ENCODE measurements around the gene KAT14.
A peak's percentile ranks its signal among the peaks of the same experiment; 100 is the strongest.
"Not testable (repeated sequence)": the region's sequence is repeated elsewhere in the genome, so short reads cannot be mapped to it uniquely, and the experiment has no call there.

The KAT14 gene, protein sequence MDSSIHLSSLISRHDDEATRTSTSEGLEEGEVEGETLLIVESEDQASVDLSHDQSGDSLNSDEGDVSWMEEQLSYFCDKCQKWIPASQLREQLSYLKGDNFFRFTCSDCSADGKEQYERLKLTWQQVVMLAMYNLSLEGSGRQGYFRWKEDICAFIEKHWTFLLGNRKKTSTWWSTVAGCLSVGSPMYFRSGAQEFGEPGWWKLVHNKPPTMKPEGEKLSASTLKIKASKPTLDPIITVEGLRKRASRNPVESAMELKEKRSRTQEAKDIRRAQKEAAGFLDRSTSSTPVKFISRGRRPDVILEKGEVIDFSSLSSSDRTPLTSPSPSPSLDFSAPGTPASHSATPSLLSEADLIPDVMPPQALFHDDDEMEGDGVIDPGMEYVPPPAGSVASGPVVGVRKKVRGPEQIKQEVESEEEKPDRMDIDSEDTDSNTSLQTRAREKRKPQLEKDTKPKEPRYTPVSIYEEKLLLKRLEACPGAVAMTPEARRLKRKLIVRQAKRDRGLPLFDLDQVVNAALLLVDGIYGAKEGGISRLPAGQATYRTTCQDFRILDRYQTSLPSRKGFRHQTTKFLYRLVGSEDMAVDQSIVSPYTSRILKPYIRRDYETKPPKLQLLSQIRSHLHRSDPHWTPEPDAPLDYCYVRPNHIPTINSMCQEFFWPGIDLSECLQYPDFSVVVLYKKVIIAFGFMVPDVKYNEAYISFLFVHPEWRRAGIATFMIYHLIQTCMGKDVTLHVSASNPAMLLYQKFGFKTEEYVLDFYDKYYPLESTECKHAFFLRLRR

DNA sequence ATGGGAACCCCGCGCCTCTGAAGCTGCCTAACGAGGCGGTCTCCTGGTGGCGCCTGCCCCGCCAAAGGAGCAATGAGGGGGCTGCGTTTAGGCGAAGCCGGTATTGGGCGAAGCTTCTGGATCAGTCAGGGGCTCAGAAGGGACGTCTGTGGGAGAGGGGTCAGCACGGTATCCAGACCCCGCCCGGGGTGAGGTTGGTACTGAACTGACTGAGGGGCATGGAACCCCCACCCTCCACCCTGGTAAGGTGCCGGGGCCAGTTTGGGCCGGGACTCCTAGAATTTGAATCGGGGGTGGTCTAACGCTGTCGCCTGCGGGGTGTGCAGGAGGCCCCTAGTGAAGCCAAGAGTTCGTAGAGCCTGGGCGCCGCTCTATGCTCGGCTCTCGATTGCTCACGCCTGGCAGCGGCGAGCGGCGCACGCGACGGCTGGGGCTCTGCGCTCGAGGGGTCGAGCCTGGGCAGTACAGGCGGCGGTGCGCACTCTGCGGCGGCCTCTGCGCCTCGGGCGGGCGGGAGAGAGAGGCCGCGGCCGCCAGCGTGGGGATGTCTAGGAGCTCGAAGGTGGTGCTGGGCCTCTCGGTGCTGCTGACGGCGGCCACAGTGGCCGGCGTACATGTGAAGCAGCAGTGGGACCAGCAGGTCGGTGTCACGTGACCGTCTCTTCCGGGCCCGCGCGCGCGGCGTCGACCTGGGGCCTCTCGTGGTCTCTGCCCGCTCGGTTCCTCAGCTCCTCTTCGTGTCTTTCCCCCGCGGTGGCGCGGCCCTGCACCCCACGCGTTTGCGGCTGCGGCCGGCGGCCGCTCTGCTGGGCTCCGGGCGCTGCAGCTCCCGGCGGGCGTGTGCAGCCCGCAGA lies at the start of gene KAT14, which contains the start of gene PET117:
KAT14 (plus strand) TSS at position 452 of the 854 bp plus-strand sequence. CDS start 4,798 bp downstream, outside the sequence.
PET117 (plus strand) TSS at position 452 of the 854 bp plus-strand sequence; CDS start at position 545, 93 bp downstream.
- in situ Hi-C loops (cut with HindIII; ENCODE audit: low pct_ligation_motif_present, low pct_unique_long_range_greater_than_20kb, low sequenced_read_pairs) = no loop called here
- peak; percentile 85 for DNase-seq

DNA sequence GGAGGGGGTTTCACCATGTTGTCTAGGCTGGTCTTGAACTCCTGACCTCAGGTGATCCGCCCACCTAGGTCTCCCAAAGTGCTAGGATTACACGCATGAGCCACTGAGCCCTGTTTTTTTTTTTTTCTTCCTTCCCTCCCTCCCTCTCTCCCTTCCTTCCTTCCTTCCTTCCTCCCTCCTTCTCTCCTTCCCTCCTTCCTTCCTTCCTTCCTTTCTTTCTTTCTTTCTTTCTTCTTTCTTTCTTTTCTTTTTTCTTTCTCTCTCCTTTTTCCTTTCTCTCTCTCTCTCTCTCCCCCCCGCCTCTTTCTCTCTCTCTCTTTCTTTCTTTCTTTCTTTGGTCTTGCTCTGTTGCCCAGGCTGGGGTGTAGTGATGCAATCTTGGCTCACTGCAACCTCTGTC lies 49.4 kb upstream of the KAT14 start:
- in situ Hi-C loops (cut with HindIII; ENCODE audit: low pct_ligation_motif_present, low pct_unique_long_range_greater_than_20kb, low sequenced_read_pairs); DNase-seq: not testable (repeated sequence)

DNA sequence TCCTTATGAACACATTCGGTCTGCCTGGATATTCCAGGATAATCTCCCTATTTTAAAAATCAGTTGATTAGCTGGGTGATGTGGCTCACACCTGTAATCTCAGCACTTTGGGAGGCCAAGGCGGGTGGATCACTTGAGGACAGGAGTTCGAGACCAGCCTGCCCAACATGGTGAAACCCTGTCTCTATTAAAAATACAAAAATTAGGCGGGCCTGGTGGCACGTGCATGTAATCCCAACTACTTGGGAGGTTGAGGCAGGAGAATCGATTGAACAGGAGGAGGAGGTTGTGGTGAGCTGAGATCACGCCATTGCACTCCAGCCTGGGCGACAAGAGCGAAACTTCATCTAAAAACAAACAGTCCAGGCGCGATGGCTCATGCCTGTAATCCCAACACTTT lies 48.8 kb upstream of the KAT14 start:
- DNase-seq; in situ Hi-C loops (cut with HindIII; ENCODE audit: low pct_ligation_motif_present, low pct_unique_long_range_greater_than_20kb, low sequenced_read_pairs): not testable (repeated sequence)

DNA sequence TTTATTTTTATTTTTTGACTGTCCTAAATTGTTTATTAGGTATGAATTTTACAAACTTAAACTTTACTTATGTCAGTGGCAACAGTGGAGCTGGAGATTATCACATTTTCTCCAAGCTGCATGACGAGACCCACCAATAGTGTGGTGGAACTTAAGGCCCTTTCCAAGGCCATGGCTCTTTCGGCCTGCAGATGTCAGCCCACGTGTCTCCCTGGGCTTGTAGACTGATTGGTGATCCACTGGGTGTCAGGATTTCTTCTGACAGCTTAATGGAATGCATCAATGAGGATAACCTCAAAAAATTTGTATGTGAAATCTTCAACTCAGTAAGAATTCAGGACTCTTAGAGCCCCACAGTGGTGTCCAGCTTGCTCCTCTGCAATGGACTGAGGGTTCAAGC lies 47.6 kb upstream of the KAT14 start:
- in situ Hi-C loops (cut with HindIII; ENCODE audit: low pct_ligation_motif_present, low pct_unique_long_range_greater_than_20kb, low sequenced_read_pairs) = no loop called here
- DNase-seq = no peak

DNA sequence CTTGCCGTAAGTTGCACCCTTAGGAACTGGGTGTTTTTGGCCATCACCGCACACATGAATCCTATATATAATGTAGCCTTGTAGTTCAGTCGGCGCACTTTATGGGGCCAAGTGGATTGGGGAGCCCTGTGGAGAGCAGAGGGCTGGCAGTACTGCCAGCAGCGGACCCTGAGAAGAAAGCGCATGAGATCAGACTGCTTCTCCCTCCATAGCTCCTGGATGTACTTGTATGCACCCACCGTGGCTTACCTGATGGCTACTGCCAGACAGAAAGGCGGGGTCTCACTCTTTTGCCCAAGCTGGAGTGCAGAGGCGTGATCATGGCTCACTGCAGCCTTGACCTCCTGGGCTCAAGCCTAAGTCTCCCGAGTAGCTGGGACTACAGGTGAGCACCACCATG lies 47.2 kb upstream of the KAT14 start:
- DNase-seq = no peak
- in situ Hi-C loops (cut with HindIII; ENCODE audit: low pct_ligation_motif_present, low pct_unique_long_range_greater_than_20kb, low sequenced_read_pairs) = no loop called here

DNA sequence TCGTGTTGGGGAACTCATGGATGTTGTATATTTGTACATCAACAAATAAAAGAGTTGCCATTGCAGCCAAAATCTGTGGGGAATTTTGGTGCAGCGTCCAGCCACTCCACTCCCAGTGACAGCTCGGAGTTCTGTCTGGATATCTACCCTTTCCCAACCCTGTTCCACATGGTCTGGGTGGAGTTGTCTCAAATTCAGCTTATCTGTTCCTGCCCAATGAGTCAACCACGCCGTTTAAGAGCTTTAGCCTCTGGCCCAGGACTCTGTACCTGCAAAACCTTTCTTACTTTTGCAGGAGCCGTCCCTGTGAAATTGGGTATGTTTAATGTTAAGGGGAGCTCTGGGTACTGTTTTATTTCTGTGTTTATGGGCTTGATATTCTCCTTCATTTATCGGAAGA lies 46.0 kb upstream of the KAT14 start:
- in situ Hi-C loops (cut with HindIII; ENCODE audit: low pct_ligation_motif_present, low pct_unique_long_range_greater_than_20kb, low sequenced_read_pairs) = no loop called here
- DNase-seq = no peak

DNA sequence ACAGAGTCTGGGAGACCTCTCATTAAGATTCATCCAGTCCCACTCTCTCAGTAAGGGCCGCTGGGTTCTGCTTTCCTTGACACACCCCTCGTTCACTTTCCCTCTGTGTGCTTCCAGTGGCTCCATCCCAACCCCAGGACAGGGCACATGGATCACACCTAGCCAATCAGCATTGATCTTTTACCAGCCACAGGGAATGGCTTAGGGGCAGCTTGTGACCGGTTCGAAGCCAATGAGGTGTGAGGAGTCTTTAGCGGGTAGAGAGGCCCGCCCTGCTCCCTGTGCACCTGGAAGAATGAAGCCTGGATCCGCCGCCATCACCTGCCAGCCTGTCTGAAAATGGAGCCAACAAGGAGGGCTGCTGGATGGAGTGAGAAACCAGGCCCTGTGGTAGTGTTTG lies 44.8 kb upstream of the KAT14 start:
- in situ Hi-C loops (cut with HindIII; ENCODE audit: low pct_ligation_motif_present, low pct_unique_long_range_greater_than_20kb, low sequenced_read_pairs) = no loop called here

DNA sequence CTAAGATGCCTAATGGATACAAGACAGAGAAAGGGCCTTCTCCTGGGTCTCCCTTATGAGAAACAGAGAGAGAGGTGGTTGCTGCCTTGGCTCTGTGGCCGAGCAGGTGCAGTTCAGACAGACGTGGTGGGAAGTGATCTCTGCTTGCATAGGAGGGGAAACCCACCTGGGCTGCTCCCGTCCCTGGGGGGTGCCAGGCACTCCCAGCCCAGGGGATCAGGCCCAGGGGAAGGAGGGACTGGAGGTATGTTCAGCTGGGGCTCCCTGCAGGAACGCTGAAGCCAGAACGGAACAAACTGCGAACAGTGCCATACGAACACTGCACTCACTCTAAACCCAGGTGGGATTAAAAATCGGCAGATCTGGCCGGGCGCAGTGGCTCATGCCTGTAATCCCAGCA lies 44.3 kb upstream of the KAT14 start:
- no peak for DNase-seq
- in situ Hi-C loops (cut with HindIII; ENCODE audit: low pct_ligation_motif_present, low pct_unique_long_range_greater_than_20kb, low sequenced_read_pairs) = no loop called here

More for the DNA sequence above, 44.8 kb upstream of the KAT14 start:
- DNase-seq = no peak

DNA sequence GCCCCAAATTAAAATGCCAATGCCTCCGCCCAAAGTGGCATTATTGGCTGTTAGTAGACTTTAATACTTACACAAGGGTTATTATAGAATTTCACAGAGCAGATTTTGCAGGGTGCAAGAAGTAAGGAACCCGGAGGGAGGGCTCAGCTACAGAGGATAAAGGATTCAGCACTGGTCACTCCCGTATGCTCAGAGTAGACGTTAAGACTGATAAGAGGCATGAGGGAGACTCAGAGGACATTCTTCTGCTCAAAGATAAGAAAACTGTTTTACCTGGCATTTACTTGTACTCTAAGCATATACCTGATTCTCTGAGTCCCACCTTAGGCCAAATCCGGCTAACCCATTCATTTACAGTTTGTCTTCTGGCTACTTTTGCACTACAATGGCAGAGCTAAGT lies 43.5 kb upstream of the KAT14 start:
- no peak for DNase-seq
- in situ Hi-C loops (cut with HindIII; ENCODE audit: low pct_ligation_motif_present, low pct_unique_long_range_greater_than_20kb, low sequenced_read_pairs) = no loop called here

DNA sequence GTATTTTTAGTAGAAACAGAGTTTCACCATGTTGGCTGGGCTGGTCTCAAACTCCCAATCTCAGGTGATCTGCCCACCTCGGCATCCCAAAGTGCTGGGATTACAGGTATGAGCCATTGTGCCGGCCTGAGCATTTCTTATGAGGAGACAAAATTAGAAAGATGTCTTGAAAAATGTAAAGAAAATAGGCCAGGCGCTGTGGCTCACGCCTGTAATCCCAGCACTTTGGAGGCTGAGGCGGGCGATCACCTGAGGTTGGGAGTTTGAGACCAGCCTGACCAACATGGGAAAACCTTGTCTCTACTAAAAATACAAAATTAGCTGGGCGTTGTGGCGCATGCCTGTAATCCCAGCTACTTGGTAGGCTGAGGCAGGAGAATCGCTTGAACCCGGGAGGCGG lies 37.1 kb upstream of the KAT14 start:
- in situ Hi-C loops (cut with HindIII; ENCODE audit: low pct_ligation_motif_present, low pct_unique_long_range_greater_than_20kb, low sequenced_read_pairs); DNase-seq: not testable (repeated sequence)

DNA sequence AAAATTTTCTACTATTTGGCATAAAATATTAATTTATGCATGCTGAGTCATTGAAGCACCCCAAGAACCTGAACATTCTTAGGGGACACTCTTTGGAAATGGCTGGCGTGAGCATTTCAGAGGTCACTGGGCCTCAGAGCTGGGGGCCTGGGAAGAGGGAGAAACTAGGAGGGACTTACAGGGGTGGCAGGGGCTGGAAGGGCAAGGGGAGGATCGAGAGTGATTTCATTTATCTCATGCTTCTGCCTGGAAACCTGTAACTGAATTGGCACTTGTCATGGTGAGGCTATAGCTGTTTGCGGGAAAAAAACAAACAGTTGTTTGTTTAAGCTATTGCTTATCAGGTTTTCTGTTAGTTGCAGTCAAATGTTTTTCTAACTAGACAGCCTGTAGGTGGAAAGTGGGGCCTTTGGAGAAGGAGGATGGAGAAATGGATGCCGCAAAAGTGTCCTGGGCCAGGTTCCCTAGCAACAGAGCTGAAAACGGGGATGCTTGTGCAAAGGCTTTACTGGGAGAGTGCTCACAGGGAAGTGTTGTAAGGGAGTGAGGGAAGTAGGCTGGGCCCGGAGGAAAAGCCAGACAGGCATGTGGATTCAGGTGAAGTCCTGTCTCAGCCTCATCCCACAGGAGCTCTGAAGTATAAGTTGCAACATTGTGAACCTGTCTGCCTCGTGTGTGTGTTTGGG lies 36.4 kb upstream of the KAT14 start:
- in situ Hi-C loops (cut with HindIII; ENCODE audit: low pct_ligation_motif_present, low pct_unique_long_range_greater_than_20kb, low sequenced_read_pairs) = no loop called here
- DNase-seq = no peak

DNA sequence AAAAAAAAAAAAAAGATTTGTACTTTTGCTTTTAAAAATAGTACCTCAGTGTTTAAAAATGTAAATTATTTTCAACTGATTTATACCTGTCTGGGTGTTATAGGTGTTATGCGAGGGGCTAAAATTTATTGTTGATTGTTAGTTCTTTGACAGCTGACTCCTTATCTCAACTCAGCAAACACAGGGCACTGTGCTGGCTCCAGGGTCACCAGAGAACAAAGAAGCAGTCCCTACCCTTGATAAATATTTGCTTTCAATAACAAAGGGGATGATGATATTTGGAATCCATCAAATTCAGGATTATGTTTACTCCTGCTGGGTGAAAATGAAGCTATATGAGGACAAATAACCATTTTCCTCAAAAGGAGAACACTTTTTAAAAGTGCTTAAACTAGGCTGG lies 34.2 kb upstream of the KAT14 start:
- DNase-seq = no peak
- in situ Hi-C loops (cut with HindIII; ENCODE audit: low pct_ligation_motif_present, low pct_unique_long_range_greater_than_20kb, low sequenced_read_pairs) = no loop called here

DNA sequence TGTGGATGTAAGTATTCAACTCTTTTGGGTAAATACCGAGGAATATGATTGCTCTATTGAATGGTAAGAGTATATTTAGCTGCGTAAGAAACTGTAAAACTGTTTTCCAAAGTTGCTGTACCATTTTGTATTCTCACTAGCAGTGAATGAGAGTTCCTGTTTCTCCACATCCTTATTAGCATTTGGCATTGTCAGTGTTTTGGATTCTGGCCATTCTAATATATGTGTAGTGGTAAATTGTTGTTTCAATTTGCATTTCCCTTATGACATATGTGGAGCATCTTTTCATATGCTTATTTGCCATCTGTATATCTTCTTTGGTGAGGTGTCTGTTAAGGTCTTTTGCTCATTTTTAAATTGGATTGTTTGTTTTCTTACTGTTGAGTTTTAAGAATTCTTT lies 29.3 kb upstream of the KAT14 start:
- in situ Hi-C loops (cut with HindIII; ENCODE audit: low pct_ligation_motif_present, low pct_unique_long_range_greater_than_20kb, low sequenced_read_pairs) = no loop called here
- no peak for DNase-seq

DNA sequence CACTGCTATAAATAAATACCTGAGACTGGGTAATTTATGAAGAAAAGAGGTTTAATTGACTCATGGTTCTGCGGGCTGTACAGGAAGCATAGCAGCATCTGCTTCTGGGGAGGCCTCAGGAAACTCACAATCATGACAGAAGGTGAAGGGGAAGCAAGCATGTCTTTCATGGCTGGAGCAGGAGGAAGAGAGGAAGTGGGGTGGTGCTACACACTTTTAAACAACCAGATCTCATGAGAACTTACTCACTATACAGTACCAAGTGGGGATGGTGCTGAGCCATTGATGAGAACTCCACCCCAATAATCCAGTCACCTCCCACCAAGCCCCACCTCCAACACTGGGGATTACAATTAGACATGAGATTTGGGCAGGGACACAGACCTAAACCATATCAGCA lies 9.1 kb upstream of the KAT14 start:
- in situ Hi-C loops (cut with HindIII; ENCODE audit: low pct_ligation_motif_present, low pct_unique_long_range_greater_than_20kb, low sequenced_read_pairs); DNase-seq: not testable (repeated sequence)

DNA sequence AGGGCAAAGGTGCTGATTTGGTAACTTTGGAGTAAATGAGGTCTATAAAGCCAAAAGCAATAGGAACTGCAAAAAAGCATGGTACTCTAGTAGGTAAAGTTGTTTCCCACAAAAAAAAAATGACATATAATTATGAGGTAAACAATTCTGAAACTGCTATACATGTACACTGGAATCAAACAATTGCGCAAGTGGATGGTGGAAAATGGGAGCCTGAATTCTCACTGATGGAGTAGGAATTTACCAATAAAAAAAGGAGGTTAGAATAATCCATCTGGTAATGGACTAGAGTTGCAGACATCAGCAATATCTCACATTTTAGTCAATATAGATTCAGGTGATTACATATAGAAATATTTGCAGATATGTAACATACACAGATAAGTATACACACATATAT lies 5.0 kb upstream of the KAT14 start:
- in situ Hi-C loops (cut with HindIII; ENCODE audit: low pct_ligation_motif_present, low pct_unique_long_range_greater_than_20kb, low sequenced_read_pairs) = no loop called here
- DNase-seq = no peak

DNA sequence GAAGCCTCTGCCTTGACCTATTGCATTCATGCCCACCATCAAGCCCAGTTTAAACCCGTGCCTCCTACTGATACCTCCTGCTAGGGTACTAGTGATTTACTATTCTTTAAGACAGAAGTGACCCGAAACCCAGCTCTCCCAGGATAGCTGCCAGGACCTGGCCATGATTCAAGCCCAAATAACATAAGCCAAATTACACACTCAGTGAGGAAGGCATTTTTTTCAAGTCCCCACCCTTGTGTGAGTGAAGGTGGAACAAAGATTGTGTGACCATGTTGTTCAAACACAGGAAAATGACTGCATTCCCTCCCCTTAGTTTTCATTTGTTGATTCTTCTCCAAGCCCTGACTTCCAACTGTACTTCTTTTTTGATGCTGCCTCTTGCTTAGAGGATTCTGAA lies 3.7 kb upstream of the KAT14 start:
- DNase-seq = no peak
- in situ Hi-C loops (cut with HindIII; ENCODE audit: low pct_ligation_motif_present, low pct_unique_long_range_greater_than_20kb, low sequenced_read_pairs) = no loop called here

DNA sequence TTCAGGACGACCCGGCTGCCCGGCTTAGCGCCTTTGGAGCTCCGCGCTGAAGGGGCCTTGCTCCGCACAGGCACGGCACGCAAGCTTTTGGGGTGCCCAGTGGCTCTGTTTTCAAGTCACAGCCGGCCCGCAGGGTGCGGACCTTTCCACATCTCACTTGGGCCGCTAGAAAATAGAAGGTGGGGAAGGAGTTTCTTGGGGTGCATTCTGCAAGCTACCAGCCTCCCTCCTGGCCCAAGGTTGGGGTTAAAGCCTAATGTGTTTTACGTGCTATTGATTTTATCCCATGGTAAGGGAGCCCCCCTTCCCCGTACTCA lies 561 bp downstream of the KAT14 start:
- in situ Hi-C loops (cut with HindIII; ENCODE audit: low pct_ligation_motif_present, low pct_unique_long_range_greater_than_20kb, low sequenced_read_pairs) = no loop called here
- no peak for DNase-seq

Measured in ACHN (cell line).